HG03196 (cell line): ENCODE data around the gene TGFB1I1.
A peak's percentile ranks its signal among the peaks of the same experiment; 100 is the strongest.
"Not testable (repeated sequence)": the region's sequence is repeated elsewhere in the genome, so short reads cannot be mapped to it uniquely, and the experiment has no call there.

ENCODE experiments used
- ATAC-seq: cut with Tn5 transposase; IDR thresholded peaks from one replicate; pipeline ENCODE4 v1.9.1; 2021; ENCODE audit not compliant: unreplicated experiment

TGFB1I1 gene

DNA sequence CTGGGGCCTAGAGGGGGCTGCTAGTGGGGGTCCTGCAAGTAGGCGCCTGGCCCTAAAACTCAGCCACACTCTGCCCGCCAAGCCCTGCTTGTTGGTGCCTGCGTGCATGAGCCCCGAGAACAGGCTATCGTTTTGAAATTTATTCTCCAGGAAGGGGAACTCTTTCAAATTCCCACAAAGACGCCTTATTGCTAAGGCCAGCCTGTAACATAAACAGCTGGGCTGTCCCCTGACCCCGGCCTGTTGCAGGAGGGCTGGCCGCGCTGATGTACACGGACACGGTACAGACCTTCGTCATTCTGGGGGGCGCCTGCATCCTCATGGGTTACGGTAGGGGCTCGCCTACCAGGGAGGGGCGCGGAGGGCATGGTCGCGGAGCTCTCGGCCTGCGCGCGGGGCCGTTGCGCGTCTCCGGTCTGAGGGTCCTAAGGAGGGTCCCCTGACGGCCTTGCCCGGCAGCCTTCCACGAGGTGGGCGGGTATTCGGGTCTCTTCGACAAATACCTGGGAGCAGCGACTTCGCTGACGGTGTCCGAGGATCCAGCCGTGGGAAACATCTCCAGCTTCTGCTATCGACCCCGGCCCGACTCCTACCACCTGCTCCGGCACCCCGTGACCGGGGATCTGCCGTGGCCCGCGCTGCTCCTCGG is 15.2 kb downstream of the TGFB1I1 start:
- no peak for ATAC-seq

DNA sequence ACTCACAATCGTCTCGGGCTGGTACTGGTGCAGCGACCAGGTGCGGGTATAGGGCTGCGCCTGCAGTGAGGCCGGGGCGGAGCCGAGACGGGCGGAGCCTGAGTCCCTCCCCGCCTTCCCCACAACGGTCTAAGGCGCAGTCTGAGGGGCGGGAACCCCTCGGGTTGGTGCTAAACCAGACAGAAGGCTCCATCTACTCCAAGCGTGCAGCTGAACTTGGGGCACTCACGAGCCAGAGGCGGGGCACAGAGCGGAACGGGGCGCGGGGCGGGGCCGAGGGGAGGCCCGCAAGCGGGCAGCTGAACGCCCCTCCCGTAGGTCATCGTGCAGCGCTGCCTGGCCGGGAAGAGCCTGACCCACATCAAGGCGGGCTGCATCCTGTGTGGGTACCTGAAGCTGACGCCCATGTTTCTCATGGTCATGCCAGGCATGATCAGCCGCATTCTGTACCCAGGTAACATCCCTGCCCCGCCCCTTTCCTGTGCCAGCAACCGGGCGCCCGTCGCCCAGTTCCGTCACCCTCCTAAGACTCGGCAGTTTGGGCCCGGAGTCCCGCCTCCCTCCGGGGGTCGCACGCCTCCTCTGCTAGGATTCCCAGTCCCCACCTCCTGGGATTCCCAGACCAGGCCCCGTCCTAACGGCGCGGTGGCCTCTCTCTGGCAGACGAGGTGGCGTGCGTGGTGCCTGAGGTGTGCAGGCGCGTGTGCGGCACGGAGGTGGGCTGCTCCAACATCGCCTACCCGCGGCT is 15.9 kb downstream of the TGFB1I1 start:
- peak; percentile 66 for ATAC-seq

DNA sequence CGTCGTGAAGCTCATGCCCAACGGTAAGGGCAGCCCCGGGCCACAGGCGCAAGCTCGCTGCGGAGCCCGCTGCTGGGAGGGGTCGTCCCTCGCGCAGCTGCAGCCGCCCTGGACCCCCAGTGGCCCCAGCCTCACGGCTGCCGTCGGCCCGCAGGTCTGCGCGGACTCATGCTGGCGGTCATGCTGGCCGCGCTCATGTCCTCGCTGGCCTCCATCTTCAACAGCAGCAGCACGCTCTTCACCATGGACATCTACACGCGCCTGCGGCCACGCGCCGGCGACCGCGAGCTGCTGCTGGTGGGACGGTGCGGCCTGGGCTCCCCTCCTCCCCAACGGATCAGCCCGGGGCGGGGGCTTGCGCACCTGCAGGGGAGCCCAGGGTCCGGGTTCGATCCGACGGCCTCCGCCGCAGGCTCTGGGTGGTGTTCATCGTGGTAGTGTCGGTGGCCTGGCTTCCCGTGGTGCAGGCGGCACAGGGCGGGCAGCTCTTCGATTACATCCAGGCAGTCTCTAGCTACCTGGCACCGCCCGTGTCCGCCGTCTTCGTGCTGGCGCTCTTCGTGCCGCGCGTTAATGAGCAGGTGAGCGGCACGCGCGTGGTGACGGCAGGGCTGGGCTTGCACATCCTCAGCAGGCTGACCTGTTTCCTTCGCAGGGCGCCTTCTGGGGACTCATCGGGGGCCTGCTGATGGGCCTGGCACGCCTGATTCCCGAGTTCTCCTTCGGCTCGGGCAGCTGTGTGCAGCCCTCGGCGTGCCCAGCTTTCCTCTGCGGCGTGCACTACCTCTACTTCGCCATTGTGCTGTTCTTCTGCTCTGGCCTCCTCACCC is 16.7 kb downstream of the TGFB1I1 start:
- no peak for ATAC-seq

DNA sequence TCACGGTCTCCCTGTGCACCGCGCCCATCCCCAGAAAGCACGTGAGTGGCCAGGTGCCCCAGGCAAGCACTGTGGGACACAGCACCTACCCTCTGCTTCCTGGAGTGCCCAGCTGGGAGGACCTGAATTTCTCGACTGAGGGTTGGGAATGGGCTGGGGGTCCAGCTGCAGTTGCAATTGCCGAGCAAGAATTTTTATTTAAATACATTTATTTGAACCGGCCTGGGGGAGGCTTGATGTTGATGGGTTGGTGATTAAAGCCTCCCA is 17.3 kb downstream of the TGFB1I1 start:
- ATAC-seq, result no peak

DNA sequence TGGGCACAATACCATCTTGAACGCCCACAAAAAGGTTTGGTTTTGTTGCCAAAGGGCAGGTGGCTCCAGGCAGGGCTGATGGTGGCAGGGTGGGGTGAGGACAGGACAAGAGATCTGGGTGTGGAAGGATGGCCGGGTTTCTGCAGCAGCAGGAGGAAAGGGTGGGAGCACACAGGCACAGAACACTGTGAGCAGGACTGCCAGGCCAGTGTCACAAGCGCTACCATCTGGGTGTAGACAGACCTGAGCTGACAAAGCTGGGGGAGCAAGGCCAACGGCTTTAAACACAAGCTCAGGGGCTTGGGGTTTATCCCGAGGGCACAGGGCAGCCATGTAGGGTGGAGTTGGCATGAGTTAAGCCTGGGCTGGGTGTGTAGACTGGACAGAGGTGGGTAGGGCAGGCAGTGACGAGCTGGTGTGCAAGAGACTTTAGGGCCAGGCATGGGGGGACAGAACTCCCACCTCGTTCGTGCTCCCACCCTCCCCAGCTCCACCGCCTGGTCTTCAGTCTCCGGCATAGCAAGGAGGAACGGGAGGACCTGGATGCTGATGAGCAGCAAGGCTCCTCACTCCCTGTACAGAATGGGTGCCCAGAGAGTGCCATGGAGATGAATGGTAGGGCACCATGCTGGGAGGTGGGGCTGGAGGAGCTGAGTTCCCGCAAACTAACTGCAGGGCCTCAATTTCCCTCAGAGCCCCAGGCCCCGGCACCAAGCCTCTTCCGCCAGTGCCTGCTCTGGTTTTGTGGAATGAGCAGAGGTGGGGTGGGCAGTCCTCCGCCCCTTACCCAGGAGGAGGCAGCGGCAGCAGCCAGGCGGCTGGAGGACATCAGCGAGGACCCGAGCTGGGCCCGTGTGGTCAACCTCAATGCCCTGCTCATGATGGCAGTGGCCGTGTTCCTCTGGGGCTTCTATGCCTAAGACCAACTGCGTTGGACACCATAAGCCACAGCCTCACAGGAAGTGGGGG is 17.9 kb downstream of the TGFB1I1 start:
- ATAC-seq, result no peak

DNA sequence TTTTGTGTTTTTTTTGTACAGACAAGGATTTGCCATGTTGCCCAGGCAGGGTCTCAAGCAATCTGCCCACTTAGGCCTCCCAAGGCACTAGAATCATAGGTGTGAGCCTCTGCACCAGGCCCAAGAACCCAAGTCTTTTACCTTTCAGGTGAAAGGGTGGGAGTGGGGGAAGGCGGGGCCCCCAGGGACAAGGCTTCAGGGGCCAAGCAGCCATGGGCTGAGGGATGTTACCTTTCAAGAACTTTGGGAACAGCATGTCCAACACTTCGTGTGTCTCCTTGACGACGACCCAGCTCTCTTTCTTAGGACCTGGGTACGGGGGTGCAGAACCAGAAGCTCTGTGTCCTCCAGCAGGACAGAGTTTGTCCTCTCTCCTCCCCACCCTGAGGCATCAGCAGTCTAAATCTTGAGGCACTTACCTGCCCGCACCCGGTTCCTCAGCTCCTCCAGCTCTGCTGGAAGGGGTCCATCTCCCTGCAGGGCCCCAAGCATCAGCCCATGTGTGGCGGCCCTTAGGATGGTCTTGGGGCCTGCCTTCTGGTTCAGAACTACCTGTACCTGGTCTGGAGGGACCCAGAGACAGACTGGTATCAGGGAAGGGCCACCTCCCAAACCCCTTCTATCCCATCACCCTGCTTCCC is 19.9 kb downstream of the TGFB1I1 start:
- no peak for ATAC-seq

DNA sequence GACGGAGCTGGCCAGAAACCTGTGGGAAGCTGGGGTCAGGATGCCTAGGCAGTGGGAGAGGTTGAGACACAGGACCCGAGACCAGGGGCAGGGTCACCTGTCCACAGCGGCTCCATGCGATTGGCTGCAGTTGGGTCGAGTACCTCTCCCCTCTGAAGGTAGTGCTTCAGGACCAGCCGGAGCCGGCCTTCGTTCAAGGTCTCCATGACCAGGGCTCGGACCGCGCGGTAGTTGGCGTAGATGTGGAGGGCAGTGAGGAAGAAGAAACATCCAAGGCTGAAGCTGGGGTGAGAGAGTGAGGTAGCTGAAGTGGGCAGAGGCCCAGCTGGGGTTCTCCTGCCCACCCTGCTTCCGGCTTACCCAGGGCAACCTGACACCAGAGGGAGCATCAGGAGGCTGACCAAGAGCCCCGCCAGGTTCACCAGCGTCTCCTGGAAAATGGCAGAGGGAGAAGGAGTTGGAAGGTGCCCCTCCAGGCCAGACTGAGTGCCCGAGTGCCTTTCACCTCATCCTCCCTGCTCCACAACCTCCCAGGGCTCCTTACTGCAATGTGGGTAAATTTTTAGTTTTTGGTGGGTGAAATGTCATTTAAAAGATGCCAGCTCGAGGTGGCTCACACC is 21.7 kb downstream of the TGFB1I1 start:
- ATAC-seq, result no peak

DNA sequence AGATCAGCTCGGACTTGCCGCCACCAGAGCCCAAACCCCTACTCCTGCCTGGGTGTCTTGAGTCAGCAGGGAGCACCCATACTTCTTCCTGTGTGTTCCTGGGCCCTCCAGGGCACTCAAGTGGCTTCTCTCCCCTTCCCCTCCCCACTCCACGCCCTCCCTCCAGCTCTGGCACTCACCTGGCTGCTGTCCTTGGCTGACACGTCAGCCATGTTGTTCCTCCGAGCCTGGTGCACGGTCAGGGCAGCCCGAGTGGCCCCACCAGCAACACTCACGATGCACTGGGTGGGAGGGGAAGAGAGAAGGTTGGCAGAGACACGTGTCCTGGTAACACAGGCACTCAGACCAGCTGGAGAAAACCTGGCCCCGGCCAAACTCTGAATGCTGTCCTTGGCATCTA is 24.7 kb downstream of the TGFB1I1 start:
- ATAC-seq, result no peak

DNA sequence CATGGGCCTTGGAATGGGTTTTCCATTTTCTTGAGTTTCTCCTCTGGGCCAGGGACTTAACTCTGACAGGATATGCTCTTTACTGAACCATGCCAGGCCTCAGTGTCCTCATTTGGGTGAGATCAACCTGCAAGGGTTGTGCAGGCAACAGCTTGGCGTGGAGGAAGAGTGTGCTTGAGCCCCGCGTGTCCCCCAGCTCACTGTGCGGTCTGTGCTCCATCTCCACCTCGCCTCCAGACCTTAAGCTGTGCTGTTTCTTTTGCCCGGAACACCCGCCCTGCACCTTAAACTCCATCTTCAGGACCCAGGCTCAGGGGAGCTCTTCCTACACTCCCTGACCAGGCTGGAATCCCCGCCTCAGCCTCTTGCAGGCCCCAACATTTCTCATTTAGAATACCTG is 26.5 kb downstream of the TGFB1I1 start:
- ATAC-seq, result no peak

DNA sequence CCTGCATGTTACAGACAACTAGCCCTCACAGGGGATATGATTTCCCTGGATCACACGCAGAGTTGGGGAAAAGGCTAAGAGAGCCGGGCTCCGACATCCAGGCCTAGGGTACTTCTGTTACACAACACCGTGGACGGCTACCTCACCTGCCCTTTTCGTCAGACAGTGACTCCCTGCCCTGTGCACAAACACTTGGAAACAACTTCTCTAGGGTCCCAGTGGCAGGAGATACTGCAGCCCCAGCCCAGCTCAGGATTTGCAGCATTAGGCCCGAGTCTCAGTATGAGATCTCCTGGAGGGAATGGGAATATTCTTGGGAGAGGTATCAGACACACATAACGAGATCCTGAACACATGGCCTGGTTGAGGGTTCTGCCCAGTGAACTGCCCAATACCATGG is 28.0 kb downstream of the TGFB1I1 start:
- no peak for ATAC-seq

DNA sequence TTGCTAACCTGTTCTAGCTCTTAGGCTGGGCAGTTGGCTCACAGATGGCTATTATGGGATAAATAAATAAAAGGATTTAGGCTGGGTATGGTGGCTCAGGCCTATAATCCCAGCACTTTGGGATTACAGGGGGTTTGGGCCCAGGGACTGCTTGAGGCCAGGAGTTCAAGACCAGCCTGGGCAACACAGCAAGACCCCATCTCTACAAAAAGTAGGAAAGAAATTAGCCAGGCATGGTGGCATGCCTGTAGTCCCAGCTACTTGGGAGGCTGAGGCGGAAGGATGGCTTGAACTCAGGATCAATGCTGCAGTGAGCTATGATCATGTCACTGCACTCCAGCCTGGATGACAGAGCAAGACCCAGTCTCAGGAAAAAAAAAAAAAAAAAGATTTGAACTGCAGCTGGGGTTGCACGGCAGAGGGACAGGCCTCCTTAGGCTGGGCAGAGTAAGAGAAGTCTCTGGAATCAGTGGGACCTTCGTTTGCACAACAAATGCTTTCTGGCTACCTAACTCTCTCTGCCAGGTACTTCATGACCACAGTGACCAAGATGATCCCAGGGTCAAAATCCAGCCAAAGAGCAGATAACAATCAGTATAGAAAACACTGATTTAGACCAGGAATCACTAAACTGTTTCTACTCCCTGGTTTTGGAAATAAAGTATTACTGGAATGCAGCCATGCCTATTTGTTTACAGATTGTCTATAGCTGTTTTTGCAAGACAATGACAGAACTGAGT is 29.4 kb downstream of the TGFB1I1 start:
- ATAC-seq, result no peak

DNA sequence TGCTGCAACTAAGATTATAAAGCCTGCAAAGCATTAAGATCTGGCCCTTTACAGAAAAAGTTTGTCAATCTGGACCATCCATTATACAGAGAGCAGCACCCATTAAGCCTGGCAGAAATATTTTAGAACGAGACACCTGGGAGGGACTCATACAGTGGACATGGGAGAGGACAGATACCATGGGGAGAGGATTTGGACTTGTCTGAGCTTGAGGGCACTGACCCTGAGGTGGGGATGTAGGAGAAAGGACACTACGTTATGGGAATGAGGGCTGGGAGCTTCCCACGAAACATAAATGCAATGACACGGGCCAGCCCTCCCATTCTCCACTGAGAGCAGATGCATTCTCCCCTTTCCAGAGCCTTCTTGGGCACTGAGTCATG is 30.0 kb downstream of the TGFB1I1 start:
- no peak for ATAC-seq

DNA sequence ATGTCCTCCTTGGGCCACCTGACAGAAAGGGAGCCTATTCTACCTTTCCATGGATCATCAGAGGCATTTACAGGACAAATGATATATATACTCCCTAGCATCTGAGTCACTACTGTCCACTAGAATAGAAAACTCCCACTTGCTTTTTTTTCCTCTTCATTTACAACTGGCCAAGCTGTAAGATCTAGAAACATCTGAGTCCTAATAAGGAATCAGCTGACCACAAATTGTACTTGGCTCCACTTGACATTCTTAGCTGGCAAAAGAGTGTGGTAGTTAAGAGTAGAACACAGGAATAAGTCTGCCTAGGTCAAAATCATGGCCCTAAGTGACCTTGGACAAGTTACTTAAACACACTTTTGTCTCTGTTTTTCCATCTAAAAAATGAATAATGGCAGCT is 31.0 kb downstream of the TGFB1I1 start:
- no peak for ATAC-seq

DNA sequence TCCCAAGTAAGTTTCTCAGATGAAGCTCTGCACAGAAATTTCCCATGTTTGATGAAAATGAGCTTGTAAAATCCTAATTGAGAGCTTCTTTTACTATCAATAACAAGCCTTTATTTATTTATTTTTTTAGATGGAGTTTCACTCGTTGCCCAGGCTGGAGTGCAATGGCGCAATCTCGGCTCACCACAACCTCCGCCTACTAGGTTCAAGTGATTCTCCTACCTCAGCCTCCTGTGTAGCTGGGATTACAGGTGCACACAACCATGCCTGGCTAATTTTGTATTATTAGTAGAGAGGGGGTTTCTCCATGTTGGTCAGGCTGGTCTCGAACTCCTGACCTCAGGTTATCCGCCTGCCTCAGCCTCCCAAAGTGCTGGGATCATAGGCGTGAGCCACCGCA is 31.6 kb downstream of the TGFB1I1 start:
- not testable (repeated sequence) for ATAC-seq

DNA sequence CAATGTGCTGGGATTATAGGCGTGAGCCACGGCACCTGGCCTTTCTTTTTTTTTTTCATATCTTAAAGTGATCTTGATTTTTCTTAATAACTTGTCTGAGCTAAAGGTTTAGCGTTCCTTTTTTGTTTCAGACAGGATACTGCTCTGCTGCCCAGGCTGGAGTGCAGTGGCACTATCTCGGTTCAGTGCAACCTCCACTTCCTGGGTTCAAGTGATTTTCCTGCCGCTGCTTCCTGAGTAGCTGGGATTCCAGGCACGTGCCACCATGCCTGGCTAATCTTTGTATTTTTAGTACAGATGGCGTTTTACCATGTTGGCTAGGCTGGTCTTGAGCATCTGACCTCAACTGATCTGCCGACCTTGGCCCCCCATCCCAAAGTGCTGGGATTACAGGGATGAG is 32.2 kb downstream of the TGFB1I1 start:
- ATAC-seq, result no peak

DNA sequence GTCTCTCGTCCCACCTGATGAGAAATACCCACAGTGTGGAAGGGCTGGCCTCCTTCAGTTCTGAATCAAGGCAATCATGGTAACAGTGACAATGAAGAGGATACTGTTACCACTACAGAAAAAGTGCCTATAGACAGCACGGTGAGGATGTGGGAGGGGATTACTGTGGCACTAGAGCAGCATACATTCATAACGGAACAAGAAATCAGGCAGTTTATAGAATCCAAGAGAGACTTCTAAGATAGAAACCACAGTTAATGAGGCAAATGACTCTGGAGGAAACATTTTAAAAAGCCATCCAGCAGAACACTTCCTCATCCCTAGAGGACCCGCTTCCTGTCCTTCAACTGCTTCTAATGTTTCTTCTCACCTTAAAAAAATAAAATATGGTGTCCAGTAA is 33.5 kb downstream of the TGFB1I1 start:
- peak; percentile 36 for ATAC-seq

DNA sequence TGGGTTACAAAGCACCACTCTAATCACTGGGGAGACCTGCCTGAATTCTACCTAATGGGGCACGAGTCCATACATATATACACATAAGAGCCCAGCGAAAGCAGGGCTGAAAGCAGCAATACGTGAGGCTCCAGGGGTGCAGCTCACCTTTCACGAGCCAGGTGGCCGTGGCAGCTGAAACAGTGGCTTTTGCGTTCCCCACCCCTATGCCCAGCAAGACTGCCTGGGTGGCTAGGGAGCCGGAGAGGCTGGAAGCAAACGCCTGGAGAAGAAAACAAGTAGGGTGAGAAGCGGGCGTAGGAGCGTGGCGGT is 35.6 kb downstream of the TGFB1I1 start:
- no peak for ATAC-seq

DNA sequence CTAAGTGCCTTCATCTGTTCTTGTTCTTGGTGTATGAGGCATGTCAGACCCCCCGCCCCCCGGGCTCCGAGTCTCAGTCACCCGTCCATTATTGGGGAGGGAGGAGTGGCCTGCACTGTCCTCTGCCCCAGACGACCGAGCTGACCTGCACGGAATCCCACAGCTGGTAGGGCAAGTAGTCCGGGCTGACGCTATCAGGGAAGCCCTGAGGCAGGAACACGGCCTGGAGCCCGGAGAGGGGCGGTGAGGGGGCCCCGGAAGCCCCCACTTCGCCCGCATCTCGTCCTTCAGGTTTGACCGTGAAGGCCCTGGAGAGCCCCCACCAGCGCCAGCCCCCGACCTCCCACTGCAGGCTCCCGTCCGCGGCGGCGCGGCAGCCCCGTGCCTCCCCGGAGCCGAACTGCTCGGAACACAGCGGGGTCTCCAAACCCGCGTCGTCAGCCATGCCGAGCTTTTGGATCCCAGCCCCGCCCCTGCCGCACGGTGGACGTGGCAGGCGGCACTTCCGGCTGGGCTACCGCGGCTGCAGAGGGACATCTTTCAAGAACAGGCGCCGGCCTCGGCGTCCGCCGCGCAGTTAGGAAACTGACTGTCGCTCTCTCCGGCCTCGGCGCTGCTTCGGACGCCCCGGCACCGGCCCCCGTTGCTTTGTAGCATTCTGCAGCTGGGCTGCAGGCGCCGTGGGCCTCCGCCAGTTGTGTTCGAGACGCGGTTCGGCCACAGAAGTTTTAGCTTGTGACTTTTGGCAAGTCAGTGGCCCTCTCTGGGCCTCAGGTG is 36.2 kb downstream of the TGFB1I1 start, which contains the start of gene RUSF1:
Gene RUSF1, minus strand, starts transcription at position 463 of the 777 bp plus-strand sequence. Its CDS starts 18 bp downstream, at position 445.
- peak; percentile 86 for ATAC-seq

DNA sequence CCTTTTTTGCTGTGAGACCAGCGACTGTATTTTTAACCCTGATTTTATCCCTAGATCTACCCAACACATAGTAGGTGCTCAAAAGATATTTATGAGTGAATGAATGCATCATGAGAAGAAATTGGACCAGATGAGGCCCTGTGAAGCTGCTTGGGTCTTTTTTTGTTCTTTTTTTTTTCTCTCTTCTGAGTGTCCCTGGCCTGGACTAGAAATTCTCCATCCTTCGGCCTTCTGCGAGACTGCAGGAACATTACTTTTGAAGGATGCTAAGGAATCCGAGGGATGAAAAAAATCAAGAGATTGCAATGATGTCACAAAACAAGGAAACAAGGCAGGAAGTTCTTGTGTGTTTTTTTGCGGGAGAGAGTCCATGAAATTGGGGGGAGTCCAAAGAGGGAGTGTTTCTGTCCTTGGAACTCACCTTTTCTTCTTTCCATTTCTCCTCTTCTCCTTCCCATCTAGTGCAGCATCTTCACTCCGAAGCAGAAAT is 36.8 kb downstream of the TGFB1I1 start:
- ATAC-seq, result no peak
